CD4-positive, alpha-beta T cell (primary cell): Measurements from ENCODE around the gene PGAP3. TPM values are rescaled to one million over a fixed set of nuclear protein-coding genes. Genes with fewer than 3 reads are reported as not detected.

Source experiments
- ATAC-seq: fragments of 200-7000 bp; cut with Tn5 transposase; one replicate; pipeline ENCODE4 v1.10.0; 2022; ENCODE audit warnings: mild to moderate bottlenecking; ENCODE audit not compliant: poor library complexity
- CTCF ChIA-PET: fragments of 350-600 bp; sonication (Branson Sonifier 250); formaldehyde crosslinking; loops from one replicate; lab custom pipeline; 2021; ENCODE audit warnings: antibody characterized with exemption, inconsistent platforms; lab: Charles Lee
- POLR2A ChIA-PET: fragments of 350-600 bp; sonication (Branson Sonifier 250); formaldehyde crosslinking; loops from one replicate; lab custom pipeline; 2021; ENCODE audit warnings: antibody characterized with exemption, inconsistent platforms; lab: Charles Lee
- DNase-seq, 14 experiments: peaks; one replicate each; pipeline ENCODE4 v3.0.0-alpha.2; 2013 to 2020; ENCODE audit warnings: mixed read lengths in 2 of 14
- H3K27ac ChIP-seq, 2 donors: one replicate each; pipeline versions ENCODE4 v1.5.1 to v1.7.0; 2013; ENCODE audit warnings: low read length in 2 of 2, low read depth in 1 of 2, mild to moderate bottlenecking in 1 of 2
- H3K27me3 ChIP-seq, 2 experiments: 1 replicate in 1 of 2; 2 replicates in 1 of 2; pipeline versions ENCODE4 v1.6.1 to v1.7.0; 2013; ENCODE audit warnings: low read length in 2 of 2, control low read depth in 1 of 2, mild to moderate bottlenecking in 1 of 2, moderate library complexity in 1 of 2; ENCODE audit not compliant: insufficient read depth in 2 of 2, control insufficient read depth in 1 of 2
- H3K36me3 ChIP-seq: one replicate; pipeline ENCODE4 v1.6.1; 2013; ENCODE audit warnings: low read length, control low read depth; ENCODE audit not compliant: insufficient read depth
- H3K4me1 ChIP-seq: one replicate; pipeline ENCODE4 v1.6.1; 2013; ENCODE audit warnings: low read length, control low read depth; ENCODE audit not compliant: insufficient read depth
- H3K4me3 ChIP-seq: one replicate; pipeline ENCODE4 v1.5.1; 2013; ENCODE audit warnings: mild to moderate bottlenecking, low read length, moderate library complexity
- H3K9me3 ChIP-seq, 2 experiments: 1 replicate in 1 of 2; 2 replicates in 1 of 2; pipeline versions ENCODE4 v1.6.1 to v1.7.0; 2013; ENCODE audit warnings: low read length in 2 of 2, mild to moderate bottlenecking in 2 of 2, control low read depth in 1 of 2, moderate library complexity in 1 of 2; ENCODE audit not compliant: control insufficient read depth in 1 of 2, insufficient read depth in 1 of 2
- H3K27ac Mint-ChIP-seq: one replicate; pipeline ENCODE4 v1.8.0; 2020; ENCODE audit warnings: mixed read lengths
- H3K27me3 Mint-ChIP-seq: one replicate; pipeline ENCODE4 v1.8.0; 2021; ENCODE audit warnings: mixed read lengths
- H3K36me3 Mint-ChIP-seq: one replicate; pipeline ENCODE4 v1.8.0; 2021; ENCODE audit warnings: low read depth, mixed read lengths
- H3K4me1 Mint-ChIP-seq: one replicate; pipeline ENCODE4 v1.8.0; 2021; ENCODE audit warnings: low read depth, mixed read lengths
- H3K4me3 Mint-ChIP-seq: one replicate; pipeline ENCODE4 v1.8.0; 2020; ENCODE audit warnings: mild to moderate bottlenecking, mixed read lengths
- H3K9me3 Mint-ChIP-seq: one replicate; pipeline ENCODE4 v1.8.0; 2020; ENCODE audit warnings: mixed read lengths
- CTCF ChIP-seq: fragments of 200-600 bp; IDR thresholded peaks from one replicate; pipeline ENCODE4 v1.8.0; 2022; ENCODE audit warnings: antibody characterized with exemption, mild to moderate bottlenecking
- intact Hi-C, 2 experiments: fragments of 100-400 bp; cut with DNase I in 1 of 2; cut with micrococcal nuclease in 1 of 2; formaldehyde crosslinking; loops; one replicate each; pipeline versions ENCODE4 v1.15.1 to v1.9.0; 2023 to 2025; cut with DNase I, micrococcal nuclease
- total RNA-seq, 174 experiments: library from RNA in 2 of 174; stranded (reverse) in 2 of 174; gene quantifications; one replicate each; pipeline ENCODE4 v1.2.3 and lab custom pipeline; 2021 to 2026

PGAP3 gene
- total RNA-seq, 2 experiments from 2014 or later: 26.1 to 30.7 TPM

DNA sequence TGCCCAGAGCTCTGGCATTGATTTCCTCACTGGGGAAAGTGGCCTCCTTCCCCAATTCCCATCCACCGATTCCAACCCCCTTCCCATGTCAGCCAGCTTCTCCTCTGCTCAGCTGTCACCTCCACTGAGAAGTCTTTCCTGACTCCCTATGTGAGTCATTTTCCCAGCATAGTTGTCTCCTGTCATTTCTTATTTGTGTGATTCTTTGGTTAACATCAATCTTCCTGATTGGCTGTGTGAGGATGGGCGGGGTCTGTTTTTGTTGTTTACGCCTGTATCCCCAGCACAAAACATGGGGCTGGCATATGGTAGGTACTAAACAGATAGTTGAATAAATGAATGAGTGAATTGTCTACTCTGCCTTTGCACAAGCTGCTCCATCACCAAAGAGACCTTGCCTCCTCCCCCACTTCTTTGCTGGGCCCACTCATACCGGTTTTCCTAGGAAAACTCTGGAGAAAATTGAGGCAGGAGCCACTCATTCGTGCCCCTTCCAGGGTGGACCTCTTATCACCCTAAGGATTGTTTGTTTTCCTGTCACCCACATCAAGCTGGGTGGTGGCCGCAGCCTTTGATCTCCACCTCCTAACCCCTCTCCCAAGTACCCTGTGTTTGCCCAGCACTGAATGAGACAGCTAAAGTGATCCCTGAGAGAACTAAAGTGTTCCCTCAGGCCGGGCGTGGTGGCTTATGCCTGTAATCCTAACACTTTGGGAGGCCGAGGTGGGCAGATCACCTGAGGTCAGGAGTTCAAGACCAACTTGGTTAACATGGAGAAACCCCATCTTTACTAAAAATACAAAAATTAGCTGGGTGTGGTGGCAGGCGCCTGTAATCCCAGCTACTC is 48.7 kb upstream of the PGAP3 start:
- Mint-ChIP-seq H3K4me1 (peaks cover 6% of the 10 kb centered on the region), H3K9me3 (no peaks in the 10 kb centered on the region), H3K36me3 (no peaks in the 10 kb centered on the region), H3K4me3 (no peak overlapping the region), H3K27ac (no peak overlapping the region), H3K27me3 (peaks cover 20% of the 10 kb centered on the region)
- peaks cover 24% of the 10 kb centered on the region for H3K4me1 ChIP-seq
- H3K27me3 ChIP-seq: peaks cover 10 to 22% of the 10 kb centered on the region in 2 experiments
- H3K36me3 ChIP-seq: no peaks in the 10 kb centered on the region
- no peak overlapping the region for H3K27ac ChIP-seq
- H3K9me3 ChIP-seq: peaks cover 0 to 12% of the 10 kb centered on the region in 2 experiments
- intact Hi-C loops: no loop called here
- ChIA-PET POLR2A (no interaction called here), CTCF (interaction anchor here (1.0 kb wide), 1 partner anchor 113 kb away, joined by 3 read pairs; no protein-coding TSS in a partner anchor)
- DNase-seq: no peak
- no peak for TF ChIP-seq CTCF
- ATAC-seq: no peak
- H3K4me3 ChIP-seq: no peak overlapping the region

DNA sequence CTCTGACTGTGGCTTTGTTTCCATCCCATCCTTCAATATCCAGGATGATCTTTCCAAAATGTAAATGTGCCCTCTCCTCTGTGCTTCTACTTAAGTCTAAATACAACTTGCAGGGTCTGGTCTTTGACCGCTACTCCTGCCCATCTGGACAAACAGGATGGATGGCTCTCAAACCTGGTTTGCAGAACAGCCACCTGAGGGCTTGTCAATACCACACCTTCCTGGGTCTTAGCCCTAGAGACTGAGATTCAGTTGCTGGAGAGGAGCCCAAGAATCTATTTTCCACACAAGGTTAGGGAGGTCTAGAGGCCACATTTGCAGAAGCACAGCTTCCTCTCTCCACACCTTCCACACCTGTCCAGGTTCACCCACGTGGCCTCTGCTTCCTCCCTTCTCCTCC is 48.0 kb upstream of the PGAP3 start:
- ChIA-PET POLR2A (no interaction called here), CTCF (no interaction called here)
- Mint-ChIP-seq H3K27ac (no peak overlapping the region), H3K9me3 (no peaks in the 10 kb centered on the region), H3K27me3 (peaks cover 20% of the 10 kb centered on the region), H3K4me1 (peaks cover 6% of the 10 kb centered on the region), H3K36me3 (no peaks in the 10 kb centered on the region), H3K4me3 (no peak overlapping the region)
- intact Hi-C loops: no loop called here
- H3K9me3 ChIP-seq: peaks cover 0 to 12% of the 10 kb centered on the region in 2 experiments
- H3K4me1 ChIP-seq: peaks cover 29% of the 10 kb centered on the region
- no peak for ATAC-seq
- H3K4me3 ChIP-seq: no peak overlapping the region
- no peaks in the 10 kb centered on the region for H3K36me3 ChIP-seq
- H3K27ac ChIP-seq: no peak overlapping the region
- DNase-seq: no peak
- H3K27me3 ChIP-seq: peaks cover 10 to 22% of the 10 kb centered on the region in 2 experiments
- no peak for TF ChIP-seq CTCF

DNA sequence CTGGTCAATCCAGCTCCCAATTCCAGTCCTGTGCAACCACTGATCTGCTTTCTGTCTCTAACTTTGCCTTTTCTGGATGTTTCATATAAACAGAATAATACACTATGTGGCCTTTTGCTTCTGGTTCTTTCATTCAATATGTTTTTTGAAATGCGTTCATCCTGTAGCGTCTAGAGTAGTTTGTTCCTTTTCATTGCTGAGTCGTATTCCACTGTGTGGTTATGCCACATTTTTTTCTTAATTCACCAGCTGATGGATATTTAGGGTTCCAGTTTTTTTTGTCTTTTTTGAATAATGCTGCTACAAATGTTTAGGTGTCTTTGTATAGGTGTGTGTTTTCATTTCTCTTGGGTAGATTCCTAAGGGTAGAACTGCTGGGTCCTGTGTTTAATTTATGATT is 44.7 kb upstream of the PGAP3 start:
- ChIA-PET CTCF (interaction anchor here (1.0 kb wide), 1 partner anchor 16 kb away, joined by 3 read pairs; no protein-coding TSS in a partner anchor), POLR2A (no interaction called here)
- H3K4me1 ChIP-seq: peaks cover 26% of the 10 kb centered on the region
- Mint-ChIP-seq H3K9me3 (no peaks in the 10 kb centered on the region), H3K4me1 (peaks cover 17% of the 10 kb centered on the region), H3K4me3 (peak overlapping the region; percentile 71), H3K36me3 (peaks cover 17% of the 10 kb centered on the region), H3K27ac (peak overlapping the region; percentile 68), H3K27me3 (no peaks in the 10 kb centered on the region)
- ATAC-seq (no peak), DNase-seq (no peak)
- intact Hi-C loops: loop anchor here in 1 of 2 experiments (5.0 kb wide), 2 partner anchors 55 to 110 kb away; no protein-coding TSS in a partner anchor
- H3K4me3 ChIP-seq: no peak overlapping the region
- H3K27me3 ChIP-seq: peaks cover 2 to 6% of the 10 kb centered on the region in 2 experiments
- no peak for TF ChIP-seq CTCF
- H3K27ac ChIP-seq: no peak overlapping the region
- H3K36me3 ChIP-seq: peaks cover 20% of the 10 kb centered on the region
- no peaks in the 10 kb centered on the region for H3K9me3 ChIP-seq
